HG02943 (cell line): Measurements from ENCODE around the gene DCXR.

Experiments used
- ATAC-seq: cut with Tn5 transposase; IDR thresholded peaks from one replicate; pipeline ENCODE4 v1.9.1; 2021; ENCODE audit warnings: mild to moderate bottlenecking, low read depth, moderate library complexity; ENCODE audit not compliant: unreplicated experiment

DCXR gene

DNA sequence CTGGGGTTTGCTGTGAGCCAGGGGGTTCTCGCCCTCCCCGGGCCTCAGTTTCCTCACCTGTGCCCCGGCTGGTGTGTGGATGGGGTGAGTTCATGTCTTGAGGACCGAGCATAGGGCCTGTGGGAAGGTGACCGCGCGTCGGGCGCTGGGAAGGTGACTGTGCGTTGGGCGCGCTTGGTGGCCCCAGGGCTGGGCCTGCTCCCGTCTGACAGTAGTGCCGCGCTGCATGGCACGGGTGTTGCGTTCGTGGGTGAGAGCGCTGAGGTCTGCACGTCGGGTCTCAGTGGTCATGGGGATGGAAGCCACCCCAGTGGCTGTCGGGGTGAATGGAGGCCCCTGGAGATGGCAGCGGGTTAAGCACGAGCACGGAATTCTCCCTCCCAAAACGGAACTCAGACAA is 50.9 kb downstream of the DCXR start:
- no peak for ATAC-seq
